Esophagus squamous epithelium (tissue), 4 donors: ENCODE data around the gene GCFC2.

ENCODE experiments used
- CTCF ChIP-seq, 6 experiments: fragments of 450-650 bp in 4 of 6; fragments of 200-600 bp in 2 of 6; sonication (generic) in 2 of 6; IDR thresholded peaks; one replicate each; pipeline ENCODE4 v1.5.1; 2016 to 2019; ENCODE audit warnings: antibody characterized with exemption in 6 of 6, mild to moderate bottlenecking in 4 of 6, moderate library complexity in 4 of 6
- POLR2A ChIP-seq, 4 donors: fragments of 450-650 bp; IDR thresholded peaks; one replicate each; pipeline ENCODE4 v1.6.1; 2017; ENCODE audit warnings: antibody characterized with exemption in 4 of 4, mild to moderate bottlenecking in 4 of 4, moderate library complexity in 3 of 4

- TF ChIP-seq CTCF (IDR thresholded peaks at IDR 0.05) = no peak
- no peak for TF ChIP-seq POLR2A (IDR thresholded peaks at IDR 0.05)
Measured at GRCh38 chr2:75680402-75680801, 30.3 kb downstream of the GCFC2 start.
